K562 (cell line): ENCODE results near the gene HDGFL2. TPM values are rescaled to one million over a fixed set of nuclear protein-coding genes. Genes with fewer than 3 reads are reported as not detected.

Experiments used
- ATAC-seq: fragments of 200-7000 bp; cut with Tn5 transposase; 3 replicates; pipeline ENCODE4 v1.9.1; 2020; ENCODE audit warnings: moderate library complexity
- BruUV-seq: library from RNA; stranded (reverse); fragments of 400-500 nt; replicated peaks from 2 replicates; lab custom pipeline; 2021; lab: Mats Ljungman, UMichigan
- CTCF ChIA-PET: fragments of 300-600 bp; formaldehyde crosslinking; extraction: SDS; loops from one replicate; lab custom pipeline; 2021; ENCODE audit warnings: low intra/inter-chr PET ratio; lab: Yijun Ruan, JAX
- POLR2A ChIA-PET: fragments of 300-600, 350-650 bp; sonication (Branson Sonifier 250); formaldehyde crosslinking; extraction: SDS; loops from one replicate; lab custom pipeline; 2021; ENCODE audit warnings: antibody characterized with exemption, inconsistent platforms; lab: Yijun Ruan, JAX
- DNase-seq, 4 experiments: peaks; one replicate each; pipeline versions ENCODE4 v3.0.0 to v3.0.0-alpha.2; 2011 to 2018; ENCODE audit warnings: low spot score in 3 of 4, mixed read lengths in 3 of 4; ENCODE audit errors: extremely low read depth in 1 of 4
- FAIRE-seq: peaks from 2 replicates; lab custom pipeline; 2011; peaks lifted over from hg19 to GRCh38; lab: Jason Lieb, UNC
- H2AFZ ChIP-seq: 2 replicates; pipeline ENCODE4 v1.6.0; 2011; ENCODE audit warnings: low read depth, low read length, control low read depth, inconsistent platforms
- H3K27ac ChIP-seq: fragments of 200-600 bp; 3 replicates; pipeline ENCODE4 v1.8.0; 2011; ENCODE audit warnings: low read depth, mild to moderate bottlenecking, control low read depth, inconsistent platforms, low read length, moderate library complexity, mixed read lengths; ENCODE audit errors: extremely low read depth
- H3K27me3 ChIP-seq, 2 experiments: fragments of 300-600 bp in 1 of 2; 2 replicates in 1 of 2; 3 replicates in 1 of 2; pipeline versions ENCODE4 v1.6.0 to v1.8.0; 2011; ENCODE audit warnings: inconsistent platforms in 2 of 2, low read length in 2 of 2, mild to moderate bottlenecking in 1 of 2, mixed read lengths in 1 of 2, moderate library complexity in 1 of 2; ENCODE audit not compliant: control insufficient read depth in 2 of 2, insufficient read depth in 2 of 2
- H3K36me3 ChIP-seq: fragments of 300-600 bp; 3 replicates; pipeline ENCODE4 v1.8.0; 2011; ENCODE audit warnings: mild to moderate bottlenecking, low read length, inconsistent platforms; ENCODE audit not compliant: control insufficient read depth, insufficient read depth
- H3K4me1 ChIP-seq, 2 experiments: fragments of 200-600 bp in 1 of 2; replicated peaks in 1 of 2; 2 replicates in 1 of 2; 3 replicates in 1 of 2; pipeline versions ENCODE4 v1.5.1 to v1.8.0; 2011; ENCODE audit warnings: inconsistent platforms in 2 of 2, low read length in 2 of 2, mild to moderate bottlenecking in 1 of 2, mixed read lengths in 1 of 2, moderate library complexity in 1 of 2; ENCODE audit not compliant: control insufficient read depth in 2 of 2, insufficient read depth in 2 of 2
- H3K4me2 ChIP-seq: 2 replicates; pipeline ENCODE4 v1.6.1; 2011; ENCODE audit warnings: low read length, control low read depth, inconsistent platforms, mixed read lengths; ENCODE audit not compliant: insufficient read depth
- H3K4me3 ChIP-seq: fragments of 200-600 bp; sonication (generic), shearing (Covaris generic); 2 replicates; pipeline ENCODE4 v1.5.1; 2016; ENCODE audit warnings: control low read depth, inconsistent platforms
- H3K79me2 ChIP-seq: fragments of 200-600 bp; 3 replicates; pipeline ENCODE4 v1.8.0; 2011; ENCODE audit warnings: low read length, inconsistent platforms; ENCODE audit not compliant: control insufficient read depth, insufficient read depth
- H3K9ac ChIP-seq, 2 experiments: 2 replicates each; pipeline versions ENCODE4 v1.6.0 to v1.6.1; 2011; ENCODE audit warnings: low read depth in 2 of 2, low read length in 2 of 2, control low read depth in 1 of 2, inconsistent platforms in 1 of 2, mild to moderate bottlenecking in 1 of 2, mixed read lengths in 1 of 2; ENCODE audit not compliant: insufficient read depth in 1 of 2
- H3K9me1 ChIP-seq: one replicate; pipeline ENCODE4 v1.6.0; 2011; ENCODE audit warnings: inconsistent platforms, mild to moderate bottlenecking, low read length, moderate library complexity; ENCODE audit not compliant: control insufficient read depth, insufficient read depth
- H3K9me3 ChIP-seq: replicated peaks from 2 replicates; pipeline ENCODE4 v1.5.1; 2011; ENCODE audit warnings: low read depth, low read length, inconsistent platforms; ENCODE audit not compliant: control insufficient read depth, insufficient read depth
- H4K20me1 ChIP-seq: replicated peaks from 2 replicates; pipeline ENCODE4 v1.6.1; 2011; ENCODE audit warnings: low read length, inconsistent platforms, mixed read lengths; ENCODE audit not compliant: control insufficient read depth, insufficient read depth
- ARHGAP35 ChIP-seq: fragments of 450-650 bp; IDR thresholded peaks from 2 replicates; pipeline ENCODE4 v1.6.1; 2018; ENCODE audit not compliant: partially characterized antibody
- ASH1L ChIP-seq: fragments of 450-650 bp; IDR thresholded peaks from 2 replicates; pipeline ENCODE4 v1.6.1; 2018; ENCODE audit warnings: borderline replicate concordance, mild to moderate bottlenecking, low read depth; ENCODE audit not compliant: partially characterized antibody
- BCOR ChIP-seq: fragments of 450-650 bp; IDR thresholded peaks from 2 replicates; pipeline ENCODE4 v1.6.1; 2016
- JUNB ChIP-seq: fragments of 450-650 bp; formaldehyde crosslinking; conservative IDR thresholded peaks from 2 replicates; pipeline ENCODE4 v1.4.0; 2020; ENCODE audit warnings: mild to moderate bottlenecking
- NEUROD1 ChIP-seq: fragments of 150-350 bp; IDR thresholded peaks from 2 replicates; pipeline ENCODE4 v1.6.1; 2014; ENCODE audit warnings: borderline replicate concordance, low read length, low read depth; ENCODE audit not compliant: partially characterized antibody
- RBM34 ChIP-seq: fragments of 200-400 bp; formaldehyde crosslinking; IDR thresholded peaks from 2 replicates; pipeline ENCODE4 v1.6.1; 2018; ENCODE audit warnings: low read length, borderline replicate concordance; ENCODE audit not compliant: insufficient read depth
- RNF2 ChIP-seq: sonication (generic); IDR thresholded peaks from 2 replicates; pipeline ENCODE4 v1.6.1; 2016
- SIX5 ChIP-seq, 2 experiments: IDR thresholded peaks; 2 replicates each; pipeline ENCODE4 v1.6.1; 2011; ENCODE audit warnings: low read length in 2 of 2, borderline replicate concordance in 1 of 2, low read depth in 1 of 2, mild to moderate bottlenecking in 1 of 2, moderate library complexity in 1 of 2; ENCODE audit not compliant: insufficient read depth in 1 of 2
- ZFP1 ChIP-seq: fragments of 450-650 bp; formaldehyde crosslinking; IDR thresholded peaks from 2 replicates; pipeline ENCODE4 v1.4.0; 2020; ENCODE audit warnings: mild to moderate bottlenecking, mixed read lengths
- ZNF785 ChIP-seq: fragments of 250-450 bp; sonication (Bioruptor Pico); IDR thresholded peaks from 2 replicates; pipeline ENCODE4 v1.4.0; 2020; ENCODE audit warnings: mild to moderate bottlenecking
- WGBS: fragments of 100-300 bp; shearing (Covaris generic); methylation state at CpG from one replicate; pipeline ENCODE4 v1.1.6; 2016; ENCODE audit warnings: low coverage, mixed read lengths; ENCODE audit not compliant: insufficient coverage; ENCODE audit errors: missing lambda C conversion rate; 5-methylcytosine and 5-hydroxymethylcytosine counted together
- in situ Hi-C: fragments of 300-500 bp; cut with MboI; formaldehyde crosslinking; loops from 4 replicates; pipeline ENCODE4 v1.15.0; 2018; ENCODE audit warnings: inconsistent platforms, mixed read lengths
- intact Hi-C: fragments of 100-400 bp; cut with micrococcal nuclease; formaldehyde crosslinking; loops from 2 replicates; pipeline ENCODE4 v1.14.2; 2022
- polyA plus RNA-seq, 8 experiments: library from polyadenylated mRNA; depleted of rRNA in 4 of 8; stranded (reverse) in 5 of 8; unstranded in 3 of 8; fragments of >200 nt; fragmentation: Nextera tagmentation in 2 of 8; fragmentation: Illumina TruSeq in 1 of 8; extraction: Ambion mirVana in 2 of 8; extraction: Trizol in 1 of 8; gene quantifications; 2 replicates each; pipeline versions ENCODE4 v1.2.1 to v1.2.3, GENCODE V29; 2011 to 2014; ENCODE audit warnings: inconsistent platforms in 1 of 8, missing spikeins in 1 of 8
- total RNA-seq, 7 experiments: library from RNA; depleted of rRNA in 6 of 7; stranded (reverse); fragments of >200 nt in 6 of 7; fragmentation: Illumina TruSeq in 2 of 7; extraction: Trizol in 2 of 7; gene quantifications; 2 replicates each; pipeline versions ENCODE4 v1.2.1 to v1.2.3, GENCODE V29; 2011 to 2021; ENCODE audit warnings: low replicate concordance in 1 of 7
- TF ChIP-seq, protein P1 (sequence below): fragments of 450-650 bp; formaldehyde crosslinking; IDR thresholded peaks from 2 replicates; pipeline ENCODE4 v1.4.0; 2020; ENCODE audit warnings: mild to moderate bottlenecking, moderate library complexity
- TF ChIP-seq, protein P2 (sequence below): fragments of 450-650 bp; formaldehyde crosslinking; IDR thresholded peaks from 2 replicates; pipeline ENCODE4 v1.4.0; 2022; ENCODE audit warnings: missing genetic modification characterization
- TF ChIP-seq, protein P3 (sequence below): sonication (generic); formaldehyde crosslinking; IDR thresholded peaks from 2 replicates; pipeline ENCODE4 v1.8.0; 2023; ENCODE audit warnings: mild to moderate bottlenecking, missing genetic modification reagents
- TF ChIP-seq, protein P4 (sequence below): fragments of 250-450 bp; sonication (Bioruptor Pico); IDR thresholded peaks from 2 replicates; pipeline ENCODE4 v1.9.0; 2021; ENCODE audit warnings: mild to moderate bottlenecking
- TF ChIP-seq, protein P5 (sequence below), 3 experiments: fragments of 200-800 bp in 1 of 3; sonication (Bioruptor generic) in 1 of 3; sonication (generic) in 1 of 3; formaldehyde crosslinking in 1 of 3; IDR thresholded peaks; 2 replicates each; pipeline versions ENCODE4 v1.6.1 to v1.8.0; 2016 to 2022; ENCODE audit warnings: mild to moderate bottlenecking in 2 of 3, missing compliant biosample characterization in 2 of 3, missing genetic modification characterization in 2 of 3, missing genetic modification reagents in 1 of 3

The HDGFL2 gene
- total and polyA plus RNA-seq, 9 of the 15 experiments (the other 6 are each of a cell fraction or from before 2014, with no cell fraction given), result 0.13 to 61.7 (median 16.0) TPM

DNA sequence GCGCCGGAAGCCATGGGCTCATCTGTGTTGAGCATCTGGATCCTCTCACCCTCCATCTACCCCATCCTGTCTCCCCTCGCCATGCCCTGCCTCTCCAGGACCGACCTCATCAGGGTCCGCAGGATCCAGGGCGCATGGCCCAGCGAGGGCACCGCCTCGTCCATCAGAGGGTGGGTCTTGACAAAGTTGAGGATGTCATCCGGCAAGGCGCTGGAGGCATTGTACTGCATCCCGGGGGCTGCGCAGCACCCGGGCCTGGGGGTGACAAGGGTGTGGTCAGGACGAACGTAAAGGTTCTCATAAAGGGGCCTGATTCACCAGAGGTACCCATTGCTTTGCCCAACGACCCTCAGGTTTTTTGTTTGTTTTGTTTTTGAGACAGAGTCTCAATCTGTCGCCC lies 77.9 kb downstream of the HDGFL2 start:
- FAIRE-seq, result no peak
- TF ChIP-seq RBM34 (no peak), SIX5 (IDR thresholded peaks at IDR 0.05; ENCODE audit: borderline replicate concordance in 1 of 2, insufficient read depth in 1 of 2, low read depth in 1 of 2, low read length in 2 of 2) (no peak), ZNF785 (CRISPR knock-in tag) (no peak), ASH1L (no peak), ZFP1 (CRISPR knock-in tag) (no peak), ARHGAP35 (no peak), NEUROD1 (no peak), BCOR (no peak), JUNB (CRISPR knock-in tag) (no peak), RNF2 (no peak)
- TF ChIP-seq, protein P1, sequence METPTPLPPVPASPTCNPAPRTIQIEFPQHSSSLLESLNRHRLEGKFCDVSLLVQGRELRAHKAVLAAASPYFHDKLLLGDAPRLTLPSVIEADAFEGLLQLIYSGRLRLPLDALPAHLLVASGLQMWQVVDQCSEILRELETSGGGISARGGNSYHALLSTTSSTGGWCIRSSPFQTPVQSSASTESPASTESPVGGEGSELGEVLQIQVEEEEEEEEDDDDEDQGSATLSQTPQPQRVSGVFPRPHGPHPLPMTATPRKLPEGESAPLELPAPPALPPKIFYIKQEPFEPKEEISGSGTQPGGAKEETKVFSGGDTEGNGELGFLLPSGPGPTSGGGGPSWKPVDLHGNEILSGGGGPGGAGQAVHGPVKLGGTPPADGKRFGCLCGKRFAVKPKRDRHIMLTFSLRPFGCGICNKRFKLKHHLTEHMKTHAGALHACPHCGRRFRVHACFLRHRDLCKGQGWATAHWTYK (CRISPR knock-in tag), result no peak
- TF ChIP-seq, protein P2, sequence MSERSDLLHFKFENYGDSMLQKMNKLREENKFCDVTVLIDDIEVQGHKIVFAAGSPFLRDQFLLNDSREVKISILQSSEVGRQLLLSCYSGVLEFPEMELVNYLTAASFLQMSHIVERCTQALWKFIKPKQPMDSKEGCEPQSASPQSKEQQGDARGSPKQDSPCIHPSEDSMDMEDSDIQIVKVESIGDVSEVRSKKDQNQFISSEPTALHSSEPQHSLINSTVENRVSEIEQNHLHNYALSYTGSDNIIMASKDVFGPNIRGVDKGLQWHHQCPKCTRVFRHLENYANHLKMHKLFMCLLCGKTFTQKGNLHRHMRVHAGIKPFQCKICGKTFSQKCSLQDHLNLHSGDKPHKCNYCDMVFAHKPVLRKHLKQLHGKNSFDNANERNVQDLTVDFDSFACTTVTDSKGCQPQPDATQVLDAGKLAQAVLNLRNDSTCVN (CRISPR knock-in tag), result no peak
- TF ChIP-seq, protein P3, sequence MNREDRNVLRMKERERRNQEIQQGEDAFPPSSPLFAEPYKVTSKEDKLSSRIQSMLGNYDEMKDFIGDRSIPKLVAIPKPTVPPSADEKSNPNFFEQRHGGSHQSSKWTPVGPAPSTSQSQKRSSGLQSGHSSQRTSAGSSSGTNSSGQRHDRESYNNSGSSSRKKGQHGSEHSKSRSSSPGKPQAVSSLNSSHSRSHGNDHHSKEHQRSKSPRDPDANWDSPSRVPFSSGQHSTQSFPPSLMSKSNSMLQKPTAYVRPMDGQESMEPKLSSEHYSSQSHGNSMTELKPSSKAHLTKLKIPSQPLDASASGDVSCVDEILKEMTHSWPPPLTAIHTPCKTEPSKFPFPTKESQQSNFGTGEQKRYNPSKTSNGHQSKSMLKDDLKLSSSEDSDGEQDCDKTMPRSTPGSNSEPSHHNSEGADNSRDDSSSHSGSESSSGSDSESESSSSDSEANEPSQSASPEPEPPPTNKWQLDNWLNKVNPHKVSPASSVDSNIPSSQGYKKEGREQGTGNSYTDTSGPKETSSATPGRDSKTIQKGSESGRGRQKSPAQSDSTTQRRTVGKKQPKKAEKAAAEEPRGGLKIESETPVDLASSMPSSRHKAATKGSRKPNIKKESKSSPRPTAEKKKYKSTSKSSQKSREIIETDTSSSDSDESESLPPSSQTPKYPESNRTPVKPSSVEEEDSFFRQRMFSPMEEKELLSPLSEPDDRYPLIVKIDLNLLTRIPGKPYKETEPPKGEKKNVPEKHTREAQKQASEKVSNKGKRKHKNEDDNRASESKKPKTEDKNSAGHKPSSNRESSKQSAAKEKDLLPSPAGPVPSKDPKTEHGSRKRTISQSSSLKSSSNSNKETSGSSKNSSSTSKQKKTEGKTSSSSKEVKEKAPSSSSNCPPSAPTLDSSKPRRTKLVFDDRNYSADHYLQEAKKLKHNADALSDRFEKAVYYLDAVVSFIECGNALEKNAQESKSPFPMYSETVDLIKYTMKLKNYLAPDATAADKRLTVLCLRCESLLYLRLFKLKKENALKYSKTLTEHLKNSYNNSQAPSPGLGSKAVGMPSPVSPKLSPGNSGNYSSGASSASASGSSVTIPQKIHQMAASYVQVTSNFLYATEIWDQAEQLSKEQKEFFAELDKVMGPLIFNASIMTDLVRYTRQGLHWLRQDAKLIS (CRISPR knock-in tag), result no peak
- TF ChIP-seq, protein P4, sequence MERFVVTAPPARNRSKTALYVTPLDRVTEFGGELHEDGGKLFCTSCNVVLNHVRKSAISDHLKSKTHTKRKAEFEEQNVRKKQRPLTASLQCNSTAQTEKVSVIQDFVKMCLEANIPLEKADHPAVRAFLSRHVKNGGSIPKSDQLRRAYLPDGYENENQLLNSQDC (CRISPR knock-in tag), result no peak
- TF ChIP-seq, protein P5, sequence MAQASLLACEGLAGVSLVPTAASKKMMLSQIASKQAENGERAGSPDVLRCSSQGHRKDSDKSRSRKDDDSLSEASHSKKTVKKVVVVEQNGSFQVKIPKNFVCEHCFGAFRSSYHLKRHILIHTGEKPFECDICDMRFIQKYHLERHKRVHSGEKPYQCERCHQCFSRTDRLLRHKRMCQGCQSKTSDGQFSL (CRISPR knock-in tag; IDR thresholded peaks at IDR 0.05), result no peak
- TF ChIP-seq, protein P5 (tag; IDR thresholded peaks at IDR 0.05), result no peak

More for the DNA sequence above, 77.9 kb downstream of the HDGFL2 start:
- H3K36me3 ChIP-seq, result no peaks in the 10 kb centered on the region
- no peaks in the 10 kb centered on the region for H3K9me3 ChIP-seq
- ChIA-PET CTCF (no interaction called here), POLR2A (no interaction called here)
- in situ Hi-C loops, result no loop called here
- H3K9ac ChIP-seq, result peak overlapping the region in 1 of 2 experiments; percentile 74; a peak in 1 of 4 replicates
- no peaks in the 10 kb centered on the region for H3K79me2 ChIP-seq
- peaks cover 0 to 34% of the 10 kb centered on the region in 2 experiments; a peak in 4 of 5 replicates for H3K4me1 ChIP-seq
- no TSS peak for BruUV-seq
- no peak overlapping the region for H3K4me2 ChIP-seq
- no peak overlapping the region for H2AFZ ChIP-seq
- no peaks in the 10 kb centered on the region for H3K27me3 ChIP-seq
- H3K27ac ChIP-seq, result no peak overlapping the region
- intact Hi-C loops, result no loop called here
- H3K4me3 ChIP-seq, result no peak overlapping the region
- WGBS, result 61% methylated on average over 18 of the region's 18 CpGs
- ATAC-seq (no peak), DNase-seq (peak in 1 of 4 experiments; percentile 5)
- no peaks in the 10 kb centered on the region for H4K20me1 ChIP-seq
- H3K9me1 ChIP-seq, result no peaks in the 10 kb centered on the region
